ENCODE data around the gene RFX2. TPM values are rescaled to one million over a fixed set of nuclear protein-coding genes. Genes with fewer than 3 reads are reported as not detected.
A peak's percentile ranks its signal among the peaks of the same experiment; 100 is the strongest.

The RFX2 gene
- total and polyA plus RNA-seq, 10 of the 15 experiments (the other 5 are each of a cell fraction or from before 2014, with no cell fraction given): 3.2 to 9.8 (median 4.7) TPM

GRCh38 chr19:6067975-6068374 lies 42.3 kb downstream of the RFX2 start (continued):
- TF ChIP-seq CUX1 (IDR thresholded peaks at IDR 0.05; ENCODE audit: insufficient replicate concordance, low read depth, low read length) (no peak), MTA2 (IDR thresholded peaks at IDR 0.05; ENCODE audit: low read depth) (no peak), SIN3A (IDR thresholded peaks at IDR 0.05; ENCODE audit: low read depth, low read length) (no peak)

GRCh38 chr19:6066661-6067646 lies 43.3 kb downstream of the RFX2 start:
- WGBS (ENCODE audit: insufficient coverage, insufficient replicate concordance, low lambda C conversion rate, missing lambda C conversion rate): 52% methylated on average over 18 of the region's 18 CpGs
- Histone ChIP-seq H3K27me3 (replicated peaks in 1 of 2; ENCODE audit: control insufficient read depth in 2 of 2, insufficient read depth in 2 of 2, low read length in 1 of 2) (no peaks in the 10 kb centered on the region), H3K4me1 (ENCODE audit: control insufficient read depth, insufficient read depth, low read length) (no peaks in the 10 kb centered on the region), H2AFZ (ENCODE audit: control insufficient read depth, low read depth, low read length) (no peak overlapping the region), H3K27ac (ENCODE audit: control insufficient read depth, insufficient read depth) (no peak overlapping the region), H3K36me3 (ENCODE audit: control insufficient read depth in 2 of 2, insufficient read depth in 2 of 2, low read length in 1 of 2) (no peaks in the 10 kb centered on the region), H3K79me2 (ENCODE audit: control insufficient read depth, insufficient read depth, low read length) (no peaks in the 10 kb centered on the region), H3K4me2 (ENCODE audit: control insufficient read depth, insufficient read depth) (no peak overlapping the region), H3K4me3 (no peak overlapping the region), H3K9ac (ENCODE audit: control insufficient read depth, insufficient read depth, low read length) (no peak overlapping the region), H3K9me3 (replicated peaks; ENCODE audit: control insufficient read depth, insufficient read depth, low read length) (no peaks in the 10 kb centered on the region), H4K20me1 (ENCODE audit: control insufficient read depth, insufficient read depth) (no peaks in the 10 kb centered on the region)
- RAD21 ChIA-PET (ENCODE audit: unreplicated experiment): interaction anchor here (1.2 to 1.4 kb wide), 2 partner anchors 21 to 59 kb away, joined by 4 to 8 read pairs; no protein-coding TSS in a partner anchor
- ATAC-seq (peak; percentile 53), FAIRE-seq (no peak), DNase-seq (ENCODE audit: low read depth, low spot score) (no peak)
- intact Hi-C loops (cut with micrococcal nuclease; ENCODE audit: unreplicated experiment) (loop anchor here (5.0 kb wide), 1 partner anchor 45 kb away; the partner anchor contains the start of gene RFX2), in situ Hi-C loops (cut with MboI) (no loop called here)
- POLR2A ChIA-PET: interaction anchor here (0.8 kb wide), 1 partner anchor 21 kb away, joined by 3 read pairs; no protein-coding TSS in a partner anchor
- CTCF ChIA-PET: interaction anchor here (1.1 to 1.4 kb wide), 3 partner anchors 17 to 59 kb away, joined by 3 to 7 read pairs (median 3); no protein-coding TSS in a partner anchor
- SMC1A ChIA-PET (ENCODE audit: uncharacterized antibody, unreplicated experiment): interaction anchor here (0.9 to 2.1 kb wide), 6 partner anchors 18 to 78 kb away, joined by 3 to 8 read pairs (median 4); no protein-coding TSS in a partner anchor
- TSS peak; percentile 97 for BruUV-seq (replicated peaks)
- TF ChIP-seq HDAC2 (IDR thresholded peaks at IDR 0.05): no peak
- TF ChIP-seq MXI1 (IDR thresholded peaks at IDR 0.05; ENCODE audit: low read depth, low read length): peak; percentile 51; the same call in 1 of the 2 replicates
- TF ChIP-seq EZH2 (IDR thresholded peaks at IDR 0.05; ENCODE audit: borderline replicate concordance, control insufficient read depth, low read depth, low read length): no peak
- no peak for TF ChIP-seq TCF7 (IDR thresholded peaks at IDR 0.05; ENCODE audit: borderline replicate concordance)
- TF ChIP-seq, protein P1, sequence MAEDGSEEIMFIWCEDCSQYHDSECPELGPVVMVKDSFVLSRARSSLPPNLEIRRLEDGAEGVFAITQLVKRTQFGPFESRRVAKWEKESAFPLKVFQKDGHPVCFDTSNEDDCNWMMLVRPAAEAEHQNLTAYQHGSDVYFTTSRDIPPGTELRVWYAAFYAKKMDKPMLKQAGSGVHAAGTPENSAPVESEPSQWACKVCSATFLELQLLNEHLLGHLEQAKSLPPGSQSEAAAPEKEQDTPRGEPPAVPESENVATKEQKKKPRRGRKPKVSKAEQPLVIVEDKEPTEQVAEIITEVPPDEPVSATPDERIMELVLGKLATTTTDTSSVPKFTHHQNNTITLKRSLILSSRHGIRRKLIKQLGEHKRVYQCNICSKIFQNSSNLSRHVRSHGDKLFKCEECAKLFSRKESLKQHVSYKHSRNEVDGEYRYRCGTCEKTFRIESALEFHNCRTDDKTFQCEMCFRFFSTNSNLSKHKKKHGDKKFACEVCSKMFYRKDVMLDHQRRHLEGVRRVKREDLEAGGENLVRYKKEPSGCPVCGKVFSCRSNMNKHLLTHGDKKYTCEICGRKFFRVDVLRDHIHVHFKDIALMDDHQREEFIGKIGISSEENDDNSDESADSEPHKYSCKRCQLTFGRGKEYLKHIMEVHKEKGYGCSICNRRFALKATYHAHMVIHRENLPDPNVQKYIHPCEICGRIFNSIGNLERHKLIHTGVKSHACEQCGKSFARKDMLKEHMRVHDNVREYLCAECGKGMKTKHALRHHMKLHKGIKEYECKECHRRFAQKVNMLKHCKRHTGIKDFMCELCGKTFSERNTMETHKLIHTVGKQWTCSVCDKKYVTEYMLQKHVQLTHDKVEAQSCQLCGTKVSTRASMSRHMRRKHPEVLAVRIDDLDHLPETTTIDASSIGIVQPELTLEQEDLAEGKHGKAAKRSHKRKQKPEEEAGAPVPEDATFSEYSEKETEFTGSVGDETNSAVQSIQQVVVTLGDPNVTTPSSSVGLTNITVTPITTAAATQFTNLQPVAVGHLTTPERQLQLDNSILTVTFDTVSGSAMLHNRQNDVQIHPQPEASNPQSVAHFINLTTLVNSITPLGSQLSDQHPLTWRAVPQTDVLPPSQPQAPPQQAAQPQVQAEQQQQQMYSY (CRISPR knock-in tag; IDR thresholded peaks at IDR 0.05): no peak
- TF ChIP-seq, protein P2, sequence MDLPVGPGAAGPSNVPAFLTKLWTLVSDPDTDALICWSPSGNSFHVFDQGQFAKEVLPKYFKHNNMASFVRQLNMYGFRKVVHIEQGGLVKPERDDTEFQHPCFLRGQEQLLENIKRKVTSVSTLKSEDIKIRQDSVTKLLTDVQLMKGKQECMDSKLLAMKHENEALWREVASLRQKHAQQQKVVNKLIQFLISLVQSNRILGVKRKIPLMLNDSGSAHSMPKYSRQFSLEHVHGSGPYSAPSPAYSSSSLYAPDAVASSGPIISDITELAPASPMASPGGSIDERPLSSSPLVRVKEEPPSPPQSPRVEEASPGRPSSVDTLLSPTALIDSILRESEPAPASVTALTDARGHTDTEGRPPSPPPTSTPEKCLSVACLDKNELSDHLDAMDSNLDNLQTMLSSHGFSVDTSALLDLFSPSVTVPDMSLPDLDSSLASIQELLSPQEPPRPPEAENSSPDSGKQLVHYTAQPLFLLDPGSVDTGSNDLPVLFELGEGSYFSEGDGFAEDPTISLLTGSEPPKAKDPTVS (IDR thresholded peaks at IDR 0.05; ENCODE audit: low read depth, low read length): no peak
